ELF-1 (cell line): ENCODE measurements around the gene MSLN.
"Not testable (repeated sequence)": the region's sequence is repeated elsewhere in the genome, so short reads cannot be mapped to it uniquely, and the experiment has no call there.

Experiments used
- DNase-seq: peaks from one replicate; pipeline ENCODE4 v3.0.0-alpha.2; 2016; ENCODE audit warnings: low read depth, low spot score

The MSLN gene

DNA sequence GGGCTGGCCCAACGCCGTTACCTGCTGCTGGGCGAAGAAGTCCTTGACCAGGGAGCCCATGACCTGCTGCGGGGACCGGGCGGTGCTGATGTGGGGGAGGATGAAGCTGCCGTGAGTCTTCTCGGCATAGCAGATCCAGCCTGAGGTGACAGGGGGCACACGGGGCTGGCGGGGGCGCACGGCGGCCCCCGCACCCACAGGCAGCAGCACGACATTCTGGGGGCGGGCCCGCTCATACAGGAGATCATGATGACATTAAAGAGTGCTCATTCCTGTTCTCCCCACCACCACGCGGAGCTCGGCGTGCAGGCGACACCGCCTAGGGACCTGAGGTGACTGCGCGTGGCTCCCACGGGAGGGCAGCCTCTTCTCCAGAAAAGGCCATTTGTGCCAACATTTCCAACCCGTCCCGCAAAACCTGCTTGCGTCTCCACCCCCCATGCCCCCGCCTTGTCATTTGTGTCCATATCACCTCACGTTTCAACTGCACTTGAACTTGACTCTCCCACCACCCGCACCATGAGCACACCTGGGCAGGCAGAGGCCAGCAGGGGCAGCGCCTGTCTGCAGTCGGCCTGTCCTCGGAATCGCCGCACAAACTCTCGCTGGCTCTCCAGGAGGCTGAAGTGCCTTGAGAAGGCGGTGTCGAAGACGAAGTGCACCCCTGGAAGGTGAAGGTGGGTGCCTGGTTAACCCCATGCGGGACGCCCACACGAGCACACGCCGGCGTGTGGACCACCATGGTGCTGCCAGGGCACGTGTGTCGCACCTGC, 26.1 kb upstream of the MSLN start:
- DNase-seq = no peak

DNA sequence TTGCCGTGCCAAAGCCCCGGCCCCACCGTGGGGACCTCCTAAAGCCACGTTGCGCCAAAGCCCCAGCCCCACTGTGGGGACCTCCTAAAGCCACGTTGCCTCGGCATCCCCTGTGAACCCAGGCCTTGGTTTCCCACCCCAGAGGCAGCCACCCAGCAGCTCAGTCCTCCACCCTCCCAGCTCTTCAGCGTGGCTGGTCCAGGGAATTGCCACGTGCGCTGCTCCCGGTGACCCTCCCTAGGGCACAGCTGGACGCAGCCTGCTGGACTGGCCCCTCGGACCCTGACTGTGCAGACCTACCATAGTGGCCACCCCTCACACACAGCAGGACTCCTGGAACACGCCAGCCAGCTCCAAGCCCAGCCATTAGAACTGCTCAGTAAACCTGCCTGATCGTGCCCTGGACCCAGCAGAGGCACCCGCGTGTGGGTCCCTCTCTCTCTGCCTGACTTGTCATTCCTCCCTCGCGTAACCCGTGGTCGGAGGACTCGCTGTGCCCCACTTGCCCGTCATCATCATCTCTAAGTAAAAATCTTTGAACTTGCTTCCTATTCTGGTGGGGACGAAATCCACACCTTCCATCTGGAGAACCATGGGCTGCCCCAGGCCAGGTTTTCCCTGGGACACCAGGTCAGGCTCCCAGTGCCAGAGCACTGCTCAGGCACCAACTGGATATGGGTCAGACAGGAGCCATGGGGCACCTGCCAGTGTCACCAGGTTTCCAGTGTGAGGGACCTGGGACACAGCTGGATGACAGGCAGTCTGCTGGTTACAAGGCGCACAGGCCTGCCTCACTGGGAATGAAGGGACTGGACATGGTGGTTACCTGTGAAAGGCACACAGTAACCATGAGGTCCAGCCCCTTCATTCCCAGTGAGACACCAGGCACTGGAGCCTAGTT, 25.3 kb upstream of the MSLN start:
- no peak for DNase-seq

DNA sequence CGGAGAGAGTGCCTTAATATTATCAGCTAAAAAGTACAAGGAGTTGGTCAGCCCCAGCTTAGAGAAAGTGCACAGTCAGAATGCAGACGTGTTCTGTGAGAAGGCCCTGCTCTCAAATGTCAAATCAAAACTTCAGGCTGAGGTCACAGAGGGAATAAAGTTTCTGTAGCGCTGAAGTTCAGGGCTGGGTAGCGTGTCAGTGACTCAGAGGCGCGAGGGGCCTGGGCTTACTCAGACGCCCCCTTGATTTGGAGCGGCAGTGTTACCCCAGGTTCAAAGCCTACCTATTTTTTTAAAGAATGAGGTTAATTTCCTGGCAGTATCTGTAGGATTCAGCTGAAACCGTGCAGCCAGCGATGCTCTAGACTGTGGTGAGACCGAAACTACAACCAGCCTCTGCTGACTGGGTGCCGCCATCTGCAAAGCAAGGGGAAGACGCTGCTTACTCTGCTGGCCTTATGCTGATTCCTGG, 24.5 kb upstream of the MSLN start:
- DNase-seq = no peak

DNA sequence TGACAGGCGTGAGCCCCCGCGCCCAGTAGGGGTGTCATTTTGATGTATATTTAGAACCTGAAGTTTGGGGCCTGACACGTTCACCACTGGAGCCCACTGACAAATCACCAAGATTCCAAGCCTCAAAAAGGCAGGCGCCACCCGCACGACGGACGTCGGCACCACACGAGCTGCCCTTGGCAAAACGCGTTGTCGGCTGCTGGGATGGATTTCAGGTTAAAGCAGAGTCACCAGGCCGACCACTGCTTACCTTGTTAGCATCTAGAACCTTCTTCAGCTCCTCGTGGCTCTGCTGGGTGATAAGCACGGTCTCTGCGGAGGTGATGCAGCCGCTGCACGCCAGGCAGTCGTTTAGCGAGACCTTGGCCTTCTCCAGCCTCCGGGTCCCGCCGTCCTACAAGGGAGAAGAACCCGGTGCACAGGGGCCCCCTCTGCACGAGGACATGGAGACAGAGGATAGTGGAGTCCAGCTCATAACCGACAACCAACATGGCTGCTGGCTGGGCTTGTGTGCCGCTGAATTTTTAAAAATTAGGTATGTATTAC, 23.5 kb upstream of the MSLN start:
- DNase-seq = no peak

DNA sequence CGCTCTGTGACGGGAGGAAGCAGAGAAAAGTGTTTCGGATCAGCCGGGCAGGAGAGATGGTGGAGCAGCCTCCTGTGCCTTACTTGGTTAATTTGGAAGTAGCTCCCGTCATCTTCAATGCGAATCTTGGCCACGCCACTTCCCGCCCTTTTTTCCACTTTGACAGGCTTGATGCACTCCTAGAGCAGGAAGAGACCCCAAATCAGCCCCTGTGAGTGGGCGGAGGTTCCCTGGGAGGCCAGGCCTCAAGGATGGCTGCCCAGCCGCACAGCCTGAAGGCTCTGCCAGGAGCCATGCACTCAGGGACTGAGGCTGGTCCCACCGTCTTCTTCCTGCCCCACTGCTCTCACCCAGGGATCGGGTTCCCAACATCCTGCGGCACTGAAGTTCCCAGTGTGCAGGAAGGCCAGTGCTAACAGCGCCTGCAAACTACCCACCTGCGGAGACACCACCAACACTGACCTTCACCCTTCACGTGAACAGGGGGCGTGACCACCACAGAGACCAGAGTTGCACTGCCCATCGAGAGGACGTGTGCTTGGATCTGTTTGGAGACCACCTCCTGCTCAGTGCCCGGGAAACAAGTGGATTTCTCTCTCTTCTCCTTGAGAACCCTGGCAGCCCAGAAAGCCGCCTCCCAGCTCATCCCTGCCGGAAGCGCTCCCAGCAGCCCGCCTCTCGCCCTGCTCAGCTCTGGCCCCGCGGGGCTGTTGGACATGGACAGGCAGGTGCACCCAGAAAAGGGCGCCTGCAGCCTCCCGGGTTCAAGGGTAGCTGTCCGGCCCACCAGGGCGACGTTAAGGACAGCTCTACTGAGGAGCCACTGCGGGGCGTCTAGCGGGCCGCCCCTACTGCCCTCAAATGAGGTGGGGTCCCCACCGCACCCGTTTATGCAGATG, 20.7 kb upstream of the MSLN start:
- DNase-seq = peak; percentile 8

DNA sequence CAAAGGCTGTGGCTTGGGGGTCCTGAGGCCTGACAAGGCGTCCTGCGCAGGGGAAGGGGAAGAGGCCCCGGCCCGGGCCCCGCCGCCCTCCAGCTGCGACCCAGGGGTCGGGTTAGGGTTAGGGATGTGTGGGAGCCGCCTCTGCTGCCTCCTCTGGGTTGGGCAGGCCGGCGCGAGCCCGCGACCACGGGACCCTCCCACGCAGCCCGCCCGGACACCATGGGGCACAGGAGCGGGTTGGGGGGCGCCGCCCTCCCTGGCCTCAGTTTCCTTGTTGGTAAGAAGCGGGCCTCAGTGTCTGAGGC, 20.1 kb upstream of the MSLN start:
- DNase-seq = no peak

DNA sequence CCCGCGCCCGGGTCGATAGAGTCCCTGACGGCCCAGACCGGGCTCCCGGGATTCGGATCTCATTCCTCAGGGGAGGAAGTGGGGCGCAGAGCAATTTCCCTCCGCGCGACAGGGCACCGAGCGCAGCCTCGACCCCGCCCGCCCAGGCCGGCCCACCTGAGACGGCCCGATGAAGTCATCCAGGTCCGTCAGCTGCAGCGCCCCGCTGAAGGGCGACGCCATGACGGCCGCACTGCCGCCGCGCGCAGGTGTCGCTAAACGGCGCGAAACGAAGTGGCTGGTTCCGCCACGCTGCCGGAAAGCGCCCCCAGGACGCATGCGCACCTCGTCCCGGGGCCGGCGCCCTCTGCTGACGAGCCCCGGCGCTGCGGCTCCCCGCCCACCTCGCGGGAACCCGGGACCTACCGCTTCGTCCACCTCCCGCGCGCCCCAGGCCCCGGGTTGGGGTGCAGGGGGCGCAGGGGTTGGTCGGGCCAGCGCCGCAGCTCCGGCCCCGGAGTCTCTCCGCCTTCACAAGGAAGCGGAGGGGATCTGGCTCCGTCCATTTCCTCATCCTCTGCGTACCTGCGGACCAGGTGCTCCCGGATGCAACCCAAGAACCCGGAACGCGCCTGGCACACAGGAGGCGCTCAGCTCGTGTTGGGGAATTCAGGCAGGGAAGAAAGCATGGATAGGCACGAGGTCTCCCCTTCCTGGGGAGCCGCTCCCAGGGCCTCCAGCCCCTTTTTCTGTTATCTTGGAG, 19.6 kb upstream of the MSLN start, which contains the start of gene CIAO3:
TSS of gene CIAO3 (minus strand) at position 234 of the 742 bp plus-strand sequence. CDS start at position 222, 12 bp downstream.
- peak; percentile 93 for DNase-seq

DNA sequence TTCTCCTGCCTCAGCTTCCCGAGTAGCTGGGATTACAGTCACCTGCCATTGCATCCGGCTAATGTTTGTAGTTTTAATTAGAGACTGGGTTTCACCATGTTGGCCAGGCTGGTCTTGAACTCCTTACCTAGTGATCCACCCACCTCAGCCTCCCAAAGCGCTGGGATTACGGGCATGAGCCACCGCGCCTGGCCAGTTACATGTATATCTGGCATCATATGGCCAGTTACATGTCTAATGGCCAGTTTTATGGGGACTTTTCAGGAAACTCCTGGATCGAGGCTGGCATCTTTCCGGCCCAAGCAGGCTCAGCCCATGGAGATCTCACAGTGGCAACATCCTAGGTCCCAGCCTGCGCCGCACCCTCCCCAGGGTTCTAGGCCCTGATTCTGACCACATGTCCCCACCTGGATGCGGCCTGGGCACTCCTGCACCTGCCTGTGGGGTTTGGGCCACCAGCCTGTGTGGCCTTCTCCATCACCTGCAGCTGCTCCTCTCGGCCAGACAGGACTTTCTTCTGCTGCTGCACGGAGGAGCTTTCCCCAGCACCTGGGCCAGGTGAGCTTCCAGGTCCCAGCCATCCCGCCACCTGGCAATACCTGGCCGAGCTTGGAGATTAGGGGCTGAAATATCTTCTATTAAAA, 18.4 kb upstream of the MSLN start:
- no peak for DNase-seq

DNA sequence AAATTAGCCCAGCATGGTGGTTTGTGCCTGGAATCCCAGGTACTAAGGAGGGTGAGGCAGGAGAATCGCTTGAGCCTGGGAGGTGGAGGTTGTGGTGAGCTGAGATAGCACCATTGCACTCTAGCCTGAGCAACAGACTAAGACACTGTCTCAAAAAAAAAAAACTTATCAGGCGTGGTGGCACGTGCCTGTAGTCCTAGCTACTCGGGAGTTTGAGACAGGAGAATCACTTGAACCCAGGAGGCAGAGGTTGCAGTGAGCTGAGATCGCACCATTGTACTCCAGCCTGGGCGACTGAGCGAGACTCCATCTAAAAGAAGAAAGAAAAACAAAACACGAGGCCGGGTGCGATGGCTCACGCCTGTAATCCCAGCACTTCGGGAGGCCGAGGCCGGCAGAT, 17.6 kb upstream of the MSLN start:
- DNase-seq = not testable (repeated sequence)

DNA sequence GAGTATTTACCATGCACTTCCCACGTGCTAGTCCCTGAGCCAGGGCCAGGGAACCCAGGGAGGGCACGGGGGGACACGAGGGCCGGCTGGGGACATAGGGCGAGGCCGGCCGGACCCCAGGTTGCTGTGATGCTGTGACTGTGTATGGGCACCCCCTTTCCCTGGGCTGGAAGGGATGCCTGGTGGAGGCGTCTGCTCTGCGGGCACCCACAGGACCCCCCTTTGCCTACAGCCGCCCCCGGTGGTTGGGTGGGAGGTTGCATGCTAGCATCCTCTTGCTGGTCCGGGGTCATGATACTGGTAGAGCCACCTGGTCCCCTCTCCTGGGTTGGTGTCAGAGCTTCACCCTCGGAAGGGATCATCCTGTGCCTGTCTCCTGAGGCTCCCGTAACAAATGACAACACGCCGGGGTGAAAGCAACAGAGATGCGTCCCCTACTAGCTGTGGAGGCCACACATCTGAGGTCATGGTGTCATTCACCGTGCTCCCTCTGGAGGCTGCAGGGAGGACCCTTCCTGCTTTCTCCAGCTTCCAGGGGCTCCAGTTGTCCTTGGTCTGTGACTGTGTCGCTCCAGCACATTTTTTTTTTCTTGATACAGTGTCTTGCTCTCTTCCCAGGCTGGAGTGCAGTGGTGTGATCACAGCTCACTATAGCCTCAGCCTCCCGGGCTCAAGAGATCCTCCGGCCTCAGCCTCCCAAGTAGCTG, 16.6 kb upstream of the MSLN start:
- DNase-seq = peak; percentile 16

DNA sequence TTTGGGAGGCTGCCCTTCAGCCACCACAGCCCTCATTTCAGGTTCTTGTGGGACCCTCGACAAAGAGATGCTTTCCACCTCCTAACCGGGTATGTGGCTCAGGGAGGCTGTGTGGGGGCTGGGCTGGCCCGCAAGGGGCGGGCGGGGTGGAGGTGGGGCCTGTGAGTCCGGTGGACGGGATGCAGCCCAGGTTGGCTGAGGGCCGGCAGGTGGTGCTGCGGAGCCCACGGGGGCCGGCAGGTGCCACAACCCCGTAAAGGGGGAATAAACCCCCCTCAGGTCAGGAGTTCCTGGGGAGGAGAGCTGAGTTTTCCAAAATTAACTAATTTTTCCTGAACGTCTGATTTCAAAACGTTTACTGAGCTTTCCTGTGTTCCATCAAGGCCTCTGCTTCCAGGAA, 14.8 kb upstream of the MSLN start:
- DNase-seq = peak; percentile 69

DNA sequence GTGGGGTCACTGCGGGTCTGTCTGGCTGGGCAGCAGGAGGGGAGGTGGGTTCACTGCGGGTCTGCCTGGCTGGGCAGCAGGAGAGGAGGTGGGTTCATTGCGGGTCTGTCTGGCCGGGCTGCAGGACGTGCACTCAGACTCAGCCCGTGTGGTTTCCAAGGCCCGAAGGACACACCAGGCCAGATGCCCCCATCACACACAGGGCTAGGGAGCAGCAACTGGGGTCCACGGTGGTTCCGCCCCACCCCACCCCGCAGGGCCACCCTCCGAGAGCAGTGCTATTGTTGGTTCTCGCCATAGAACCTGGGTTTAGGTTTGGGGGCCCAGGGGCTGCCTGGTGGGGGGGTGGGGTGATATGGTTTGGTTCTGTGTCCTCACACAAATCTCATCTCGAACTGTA, 13.9 kb upstream of the MSLN start:
- DNase-seq = no peak

DNA sequence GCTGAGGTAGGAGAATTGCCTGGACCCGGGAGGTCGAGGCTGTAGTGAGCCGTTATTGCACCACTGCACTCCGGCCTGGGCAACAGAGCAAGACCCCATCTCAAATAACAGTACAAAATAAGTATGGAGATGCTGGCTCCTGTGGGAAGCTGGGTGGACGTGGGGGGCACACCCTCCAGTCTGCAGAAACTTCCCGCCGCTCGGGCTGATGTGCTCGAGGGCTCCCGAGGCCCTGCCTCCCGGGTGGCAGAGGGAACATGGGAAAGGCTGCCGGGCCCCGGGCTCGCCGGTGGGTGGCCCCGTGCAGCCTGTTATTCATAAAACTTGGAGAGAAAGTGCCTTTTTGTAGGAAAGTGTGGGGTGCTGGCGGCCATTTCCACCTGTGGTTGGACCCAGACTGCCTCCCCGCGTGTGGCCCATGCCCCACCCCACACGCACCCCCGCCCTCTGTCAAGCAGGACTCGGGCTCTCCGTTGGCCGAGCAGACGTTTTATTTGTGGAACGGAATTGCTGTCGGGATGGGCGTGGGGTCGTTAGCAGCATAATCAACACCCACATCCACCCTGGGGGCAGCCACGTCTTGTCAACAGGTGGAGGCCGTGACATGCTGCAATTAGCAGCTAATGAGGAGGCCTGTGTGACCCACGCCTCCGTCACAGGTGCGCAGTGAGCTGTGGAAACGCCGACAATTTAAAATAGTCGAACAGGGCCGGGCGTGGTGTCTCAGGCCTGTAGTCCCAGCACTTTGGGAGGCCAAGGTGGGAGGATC, 12.4 kb upstream of the MSLN start:
- no peak for DNase-seq

DNA sequence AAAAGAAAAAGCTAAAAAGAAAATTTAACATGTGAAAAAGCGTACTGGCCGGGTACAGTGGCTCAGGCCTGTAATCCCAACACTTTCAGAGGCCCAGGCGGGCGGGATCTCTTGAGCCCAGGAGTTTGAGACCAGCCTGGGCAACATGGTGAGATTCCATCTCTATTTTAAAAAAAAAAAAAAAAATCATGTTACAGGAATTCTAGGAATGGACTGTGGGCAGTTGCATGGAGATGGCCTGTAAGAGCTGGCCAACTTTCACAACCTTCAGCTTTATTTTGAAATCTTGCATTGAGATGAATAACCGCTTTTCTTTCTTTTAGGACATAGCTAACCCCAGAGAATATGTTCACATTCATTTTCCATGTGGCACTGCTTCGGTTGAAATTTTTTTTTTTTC, 11.5 kb upstream of the MSLN start:
- DNase-seq = no peak

DNA sequence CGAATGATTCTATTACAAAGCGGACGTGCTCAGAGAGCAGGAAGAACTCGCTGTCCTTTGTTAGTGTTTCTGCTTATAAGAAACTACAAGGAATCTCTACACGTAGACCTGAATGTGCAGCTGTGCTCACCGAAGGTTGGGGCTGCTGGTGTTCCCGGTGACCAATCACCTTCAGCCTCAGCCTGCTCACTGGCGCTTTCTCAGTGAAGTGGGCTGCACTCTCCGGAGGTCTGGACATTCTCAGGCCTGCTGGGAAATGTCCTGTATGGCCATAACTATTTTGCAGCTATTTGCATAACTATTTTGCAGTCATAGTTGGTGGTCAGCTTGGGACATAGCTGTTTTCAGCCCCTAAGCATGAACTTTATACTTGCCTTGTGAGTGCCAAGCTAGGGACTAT, 10.0 kb upstream of the MSLN start:
- no peak for DNase-seq

DNA sequence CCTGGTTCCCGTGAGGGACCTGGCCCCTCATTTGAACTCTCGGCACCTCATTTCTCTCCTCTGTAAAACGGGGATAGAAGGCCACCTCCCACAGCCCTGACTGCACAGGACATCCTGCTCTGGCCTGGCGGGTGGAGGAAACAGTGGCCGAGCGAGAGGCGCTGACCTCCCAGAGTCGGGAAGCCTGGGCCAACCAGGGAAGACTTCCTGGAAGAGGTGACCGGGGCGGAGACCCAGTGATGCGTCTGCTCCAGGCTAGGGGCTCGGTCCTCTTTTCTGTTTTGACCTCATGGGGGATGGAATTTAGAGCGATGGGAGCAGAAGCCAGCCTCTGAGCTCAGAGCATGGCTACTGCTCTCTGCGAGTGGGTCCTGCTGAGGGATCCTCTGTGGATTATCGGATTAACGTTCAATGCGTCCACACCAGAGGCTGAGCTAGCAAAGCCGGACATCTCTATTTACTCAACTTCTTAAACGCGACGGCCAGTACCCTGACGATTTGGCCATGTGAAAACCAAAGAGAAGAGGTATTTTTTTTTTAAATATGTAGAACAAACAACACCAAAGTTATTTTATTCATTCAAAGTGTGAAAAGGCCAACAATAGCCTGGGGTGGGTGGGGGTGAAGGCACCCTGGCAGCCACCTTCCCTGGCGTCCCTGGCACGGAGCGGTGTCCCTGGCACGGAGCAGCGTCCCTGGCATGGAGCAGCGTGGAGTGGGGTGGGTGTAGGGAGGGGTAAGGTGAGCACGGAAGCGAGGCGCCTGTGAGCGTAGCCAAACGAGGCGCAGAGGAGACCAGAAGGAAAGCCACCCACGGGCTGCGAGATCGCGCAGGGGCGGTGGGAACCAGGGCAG, 9.2 kb upstream of the MSLN start:
- no peak for DNase-seq

DNA sequence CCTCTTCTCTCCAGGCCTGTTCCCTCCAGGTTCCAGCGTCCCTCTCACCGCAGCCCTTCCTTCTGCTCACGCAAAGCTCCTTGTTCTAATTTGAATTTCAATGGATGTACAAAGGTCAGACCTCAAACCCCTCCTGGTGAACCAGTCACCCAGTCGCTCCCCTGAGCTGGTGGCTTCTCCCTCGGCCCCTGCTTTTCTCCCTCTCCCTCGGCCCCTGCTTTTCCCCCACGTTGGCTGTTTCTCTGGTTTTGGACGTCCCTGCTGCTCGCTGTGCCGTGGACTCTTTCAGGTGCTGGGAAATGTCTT, 8.6 kb upstream of the MSLN start:
- no peak for DNase-seq

DNA sequence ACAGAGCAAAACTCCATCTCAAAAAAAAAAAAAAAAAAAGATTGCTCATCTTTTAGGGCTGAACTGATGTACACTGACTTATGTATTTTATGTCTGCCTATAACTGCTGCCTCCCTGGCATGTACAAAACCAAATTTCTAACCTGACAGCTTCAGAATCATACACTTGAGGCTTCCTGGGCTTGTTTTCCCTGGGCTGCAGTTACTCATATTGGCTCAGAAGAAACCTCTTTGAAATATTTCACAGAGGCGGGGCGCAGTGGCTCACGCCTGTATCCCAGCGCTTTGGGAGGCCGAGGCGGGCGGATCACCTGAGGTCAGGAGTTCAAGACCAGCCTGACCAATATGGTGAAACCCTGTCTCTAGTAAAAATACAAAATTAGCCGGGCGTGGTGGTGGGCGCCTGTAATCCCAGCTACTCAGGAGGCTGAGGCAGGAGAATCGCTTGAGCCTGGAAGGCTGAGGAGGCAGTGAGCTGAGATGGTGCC, 6.4 kb upstream of the MSLN start:
- not testable (repeated sequence) for DNase-seq
